Sciatic nerve (tissue), 2 donors: ENCODE results near the gene HIP1. TPM values are rescaled to one million over a fixed set of nuclear protein-coding genes. Genes with fewer than 3 reads are reported as not detected.
"Not testable (repeated sequence)": the region's sequence is repeated elsewhere in the genome, so short reads cannot be mapped to it uniquely, and the experiment has no call there.

Experiments used
- ATAC-seq: fragments of 200-7000 bp; cut with Tn5 transposase; one replicate; pipeline ENCODE4 v1.9.1; 2020; ENCODE audit warnings: mild to moderate bottlenecking, moderate library complexity
- DNase-seq: peaks from one replicate; pipeline ENCODE4 v3.0.0-alpha.2; 2020; ENCODE audit warnings: low spot score
- intact Hi-C: fragments of 100-400 bp; cut with DNase I; formaldehyde crosslinking; loops from one replicate; pipeline ENCODE4 v1.14.2; 2022
- total RNA-seq: library from RNA; stranded (reverse); fragmentation: NEBNext Ultra II Directional; extraction: Animal tissue kit (Norgen Biotek cat#: 25700); gene quantifications from one replicate; pipeline ENCODE4 v1.2.1, GENCODE V29; 2021
- donor health status: DM: no; HTN: no; CAD: no.
- donor health status: DM: no; HTN: no; CAD: no.

HIP1 gene
- total RNA-seq, 1 donor from 2014 or later: 65.3 TPM

DNA sequence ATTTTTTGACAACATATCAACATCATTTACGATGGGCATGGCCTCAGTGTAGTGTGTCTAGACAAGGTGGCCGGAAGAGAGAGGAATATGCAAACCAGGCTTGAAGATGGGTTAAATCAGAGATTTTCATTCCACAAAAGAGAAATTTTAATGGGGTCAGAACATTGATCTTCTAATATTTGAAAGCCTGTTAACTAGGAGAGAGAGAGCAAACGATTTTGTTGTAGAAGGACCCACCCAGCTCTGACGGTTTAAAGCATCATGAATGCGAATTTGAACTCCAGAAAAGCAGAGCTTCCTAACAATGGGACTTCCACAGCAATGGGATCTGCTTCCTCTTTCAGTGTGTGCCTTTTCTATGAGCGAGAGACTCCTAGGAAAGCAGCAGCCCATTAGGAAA, 246.7 kb downstream of the HIP1 start, which contains the start of gene SPDYE5:
TSS of gene SPDYE5 (plus strand) at position 301 of the 400 bp plus-strand sequence. CDS start 1,728 bp downstream, outside the sequence.
- DNase-seq, intact Hi-C loops, ATAC-seq: not testable (repeated sequence)

GRCh38 chr7:75485979-75486643, 252.6 kb downstream of the HIP1 start, which contains the start of gene POM121C:
Gene POM121C (minus strand): TSS chr7:75486299. CDS start chr7:75441496, 44,803 bp downstream.
- DNase-seq: peak; percentile 94
- intact Hi-C loops: not testable (repeated sequence)
- peak; percentile 100 for ATAC-seq

GRCh38 chr7:75485355-75485978, 253.3 kb downstream of the HIP1 start:
- intact Hi-C loops, DNase-seq, ATAC-seq: not testable (repeated sequence)

Other genes with a start within 250 kb of the HIP1 start
- not detected for gene SPDYE5, start 246.6 kb downstream of the HIP1 start, total RNA-seq
- 4.3 TPM for gene CCL26, start 33.3 kb upstream of the HIP1 start, total RNA-seq
- gene CCL24, start 74.9 kb upstream of the HIP1 start, total RNA-seq: 0.67 TPM
- 72.8 TPM for gene RHBDD2, start 140.1 kb upstream of the HIP1 start, total RNA-seq
- gene POR, start 176.2 kb upstream of the HIP1 start, total RNA-seq: 89.2 TPM